ENCODE data around the gene ADCYAP1R1.
A peak's percentile ranks its signal among the peaks of the same experiment; 100 is the strongest.

GRCh38 chr7:31134246-31135188, 82.4 kb downstream of the ADCYAP1R1 start:
- TF ChIP-seq CTCF (IDR thresholded peaks at IDR 0.05), result peak; percentile 53 to 69 (median 60)
- no peak for TF ChIP-seq POLR2A (IDR thresholded peaks at IDR 0.05)
